Cardiac muscle cell (in vitro differentiated cells and primary cell): ENCODE results near the gene MYO19. TPM values are rescaled to one million over a fixed set of nuclear protein-coding genes. Genes with fewer than 3 reads are reported as not detected.

Source experiments
- DNase-seq, 2 donors: peaks; one replicate each; pipeline versions ENCODE4 v3.0.0 to v3.0.0-alpha.2; 2010 to 2017; ENCODE audit warnings: low read depth in 1 of 2, low spot score in 1 of 2
- H3K27ac ChIP-seq: fragments of 200-600 bp; sonication (generic); 2 replicates; pipeline ENCODE4 v1.5.1; 2016
- H3K27me3 ChIP-seq: fragments of 200-600 bp; sonication (generic); 2 replicates; pipeline ENCODE4 v1.6.0; 2016; ENCODE audit warnings: control low read depth
- H3K36me3 ChIP-seq: fragments of 200-600 bp; sonication (generic); 2 replicates; pipeline ENCODE4 v1.5.1; 2016; ENCODE audit warnings: control low read depth
- H3K4me1 ChIP-seq: fragments of 200-600 bp; sonication (generic); 2 replicates; pipeline ENCODE4 v1.8.1; 2017; ENCODE audit warnings: low read depth, mild to moderate bottlenecking, mixed run types
- H3K4me3 ChIP-seq: fragments of 200-600 bp; sonication (generic); 2 replicates; pipeline ENCODE4 v1.5.1; 2016; ENCODE audit warnings: mild to moderate bottlenecking
- H3K9me3 ChIP-seq: fragments of 200-600 bp; sonication (generic); 2 replicates; pipeline ENCODE4 v1.5.1; 2017; ENCODE audit warnings: low read depth, mild to moderate bottlenecking, control low read depth
- polyA plus RNA-seq: library from polyadenylated mRNA; unstranded; fragments of >200 nt; fragmentation: Nextera tagmentation; extraction: Ambion mirVana; gene quantifications from 2 replicates; pipeline ENCODE4 v1.2.1, GENCODE V29; 2016
- total RNA-seq: library from RNA; depleted of rRNA; stranded (reverse); fragments of >200 nt; gene quantifications from 2 replicates; pipeline ENCODE4 v1.2.3, GENCODE V29; 2016
- TF ChIP-seq, protein P1 (sequence below): IDR thresholded peaks from 2 replicates; pipeline ENCODE4 v1.5.1; 2012; ENCODE audit warnings: low read depth, mild to moderate bottlenecking, low read length

The MYO19 gene
- total and polyA plus RNA-seq, 2 experiments from 2014 or later: 21.0 to 50.8 TPM

DNA sequence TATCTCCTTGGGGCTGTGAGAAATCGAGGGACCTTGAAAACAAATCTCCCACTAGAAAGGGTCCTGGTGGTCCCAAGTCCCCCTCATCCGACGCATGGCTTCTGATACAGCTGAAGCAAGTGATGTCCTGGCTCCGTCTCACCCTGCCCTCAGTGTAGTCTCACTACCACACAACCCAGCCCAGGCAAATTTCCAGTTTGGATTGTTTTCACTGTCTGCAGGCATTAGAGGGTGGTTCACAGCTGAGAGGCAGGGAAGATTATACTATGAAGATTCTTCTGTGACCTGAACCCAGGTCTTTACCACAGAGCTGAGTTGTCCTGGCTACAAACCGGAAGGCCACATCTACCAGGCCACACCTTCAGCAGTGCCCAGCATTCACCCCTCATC, 30.5 kb downstream of the MYO19 start:
- Histone ChIP-seq H3K27ac (no peak overlapping the region), H3K4me1 (peaks cover 23% of the 10 kb centered on the region), H3K4me3 (no peak overlapping the region), H3K36me3 (no peaks in the 10 kb centered on the region), H3K9me3 (no peaks in the 10 kb centered on the region), H3K27me3 (no peaks in the 10 kb centered on the region)
- DNase-seq: no peak
- TF ChIP-seq, protein P1, sequence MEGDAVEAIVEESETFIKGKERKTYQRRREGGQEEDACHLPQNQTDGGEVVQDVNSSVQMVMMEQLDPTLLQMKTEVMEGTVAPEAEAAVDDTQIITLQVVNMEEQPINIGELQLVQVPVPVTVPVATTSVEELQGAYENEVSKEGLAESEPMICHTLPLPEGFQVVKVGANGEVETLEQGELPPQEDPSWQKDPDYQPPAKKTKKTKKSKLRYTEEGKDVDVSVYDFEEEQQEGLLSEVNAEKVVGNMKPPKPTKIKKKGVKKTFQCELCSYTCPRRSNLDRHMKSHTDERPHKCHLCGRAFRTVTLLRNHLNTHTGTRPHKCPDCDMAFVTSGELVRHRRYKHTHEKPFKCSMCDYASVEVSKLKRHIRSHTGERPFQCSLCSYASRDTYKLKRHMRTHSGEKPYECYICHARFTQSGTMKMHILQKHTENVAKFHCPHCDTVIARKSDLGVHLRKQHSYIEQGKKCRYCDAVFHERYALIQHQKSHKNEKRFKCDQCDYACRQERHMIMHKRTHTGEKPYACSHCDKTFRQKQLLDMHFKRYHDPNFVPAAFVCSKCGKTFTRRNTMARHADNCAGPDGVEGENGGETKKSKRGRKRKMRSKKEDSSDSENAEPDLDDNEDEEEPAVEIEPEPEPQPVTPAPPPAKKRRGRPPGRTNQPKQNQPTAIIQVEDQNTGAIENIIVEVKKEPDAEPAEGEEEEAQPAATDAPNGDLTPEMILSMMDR: no peak

DNA sequence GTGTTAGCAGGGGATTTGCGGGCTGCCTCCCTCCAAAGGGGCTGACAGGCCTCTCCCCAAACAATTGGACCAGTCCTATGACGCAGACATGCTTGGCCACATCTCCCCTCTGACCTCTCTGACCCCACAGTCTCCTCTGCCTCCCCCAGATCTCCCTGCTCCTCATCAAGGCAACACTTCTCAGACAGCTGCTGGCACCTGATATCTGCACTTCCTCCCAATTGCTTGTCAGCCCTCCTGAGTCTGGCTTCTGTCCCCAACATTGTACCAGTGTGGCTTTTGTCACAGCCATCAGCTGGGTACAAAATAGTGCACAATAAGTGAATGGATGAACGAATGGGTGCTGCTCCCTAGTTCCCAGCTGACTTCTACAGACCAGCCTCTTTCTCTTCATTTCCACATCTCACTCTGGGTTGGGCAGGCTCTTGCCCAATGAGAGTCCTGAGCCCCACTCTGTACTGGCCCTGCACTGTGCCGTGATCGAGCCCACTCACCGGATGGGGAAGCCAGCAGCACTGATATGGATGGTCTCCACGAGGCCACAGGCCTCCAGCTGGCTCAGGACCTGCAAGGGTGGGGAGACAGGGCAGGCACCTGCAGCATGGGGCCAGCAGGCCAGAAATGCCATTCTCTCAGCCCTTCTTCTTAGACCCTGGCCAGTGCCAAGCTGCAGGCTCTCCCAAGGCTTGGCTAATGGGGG, 31.1 kb downstream of the MYO19 start:
- H3K27me3 ChIP-seq: no peaks in the 10 kb centered on the region
- H3K9me3 ChIP-seq: no peaks in the 10 kb centered on the region
- peak in 1 of 2 donors; percentile 52 for DNase-seq
- H3K27ac ChIP-seq: peak overlapping the region; percentile 29
- no peak overlapping the region for H3K4me3 ChIP-seq
- peaks cover 28% of the 10 kb centered on the region for H3K4me1 ChIP-seq
- TF ChIP-seq, protein P1: no peak
- peaks cover 5% of the 10 kb centered on the region for H3K36me3 ChIP-seq

DNA sequence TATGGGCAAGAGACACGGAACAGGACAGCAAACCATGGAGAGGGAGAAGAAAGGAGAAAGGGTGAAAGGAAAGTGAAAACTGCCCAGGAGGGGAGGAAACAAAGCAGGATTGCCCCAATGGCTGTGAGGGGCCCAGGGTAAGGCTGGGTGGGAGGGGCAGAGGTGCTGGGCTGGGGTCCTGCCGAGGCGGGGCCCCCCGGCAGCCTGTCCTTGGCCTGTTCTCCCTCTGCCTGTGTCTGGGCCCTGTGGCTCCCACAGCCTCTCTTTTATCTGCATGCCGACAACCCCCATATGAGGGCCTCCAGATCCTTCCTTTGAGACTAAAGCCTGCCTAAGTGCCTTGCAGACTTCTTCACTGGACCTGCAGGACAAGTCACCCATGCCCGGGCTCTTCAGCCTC, 32.7 kb downstream of the MYO19 start:
- H3K4me3 ChIP-seq: no peak overlapping the region
- peaks cover 28% of the 10 kb centered on the region for H3K4me1 ChIP-seq
- no peak for DNase-seq
- H3K9me3 ChIP-seq: no peaks in the 10 kb centered on the region
- TF ChIP-seq, protein P1: no peak
- H3K36me3 ChIP-seq: peaks cover 14% of the 10 kb centered on the region
- no peaks in the 10 kb centered on the region for H3K27me3 ChIP-seq
- no peak overlapping the region for H3K27ac ChIP-seq

DNA sequence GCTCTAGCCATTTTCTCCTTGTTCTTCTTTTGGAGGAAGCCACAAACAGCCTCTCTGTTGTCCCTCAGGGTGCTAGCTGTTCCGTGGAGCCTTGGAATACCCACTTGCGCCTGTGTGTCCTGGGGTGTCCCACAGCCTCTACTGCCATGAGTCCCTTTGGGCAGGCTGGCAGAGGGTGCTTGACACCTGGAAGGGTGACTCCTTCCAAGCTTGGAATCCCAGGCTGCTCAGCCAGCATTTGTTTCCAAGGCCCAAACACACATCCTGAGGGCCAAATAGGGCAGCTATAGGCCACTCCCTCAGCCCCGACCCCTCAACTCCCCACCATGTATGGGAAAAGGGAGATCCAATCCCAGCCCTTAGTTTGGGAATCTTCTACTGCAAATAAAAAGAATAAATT, 33.3 kb downstream of the MYO19 start:
- Histone ChIP-seq H3K36me3 (peaks cover 17% of the 10 kb centered on the region), H3K4me1 (peaks cover 28% of the 10 kb centered on the region), H3K4me3 (no peak overlapping the region)

DNA sequence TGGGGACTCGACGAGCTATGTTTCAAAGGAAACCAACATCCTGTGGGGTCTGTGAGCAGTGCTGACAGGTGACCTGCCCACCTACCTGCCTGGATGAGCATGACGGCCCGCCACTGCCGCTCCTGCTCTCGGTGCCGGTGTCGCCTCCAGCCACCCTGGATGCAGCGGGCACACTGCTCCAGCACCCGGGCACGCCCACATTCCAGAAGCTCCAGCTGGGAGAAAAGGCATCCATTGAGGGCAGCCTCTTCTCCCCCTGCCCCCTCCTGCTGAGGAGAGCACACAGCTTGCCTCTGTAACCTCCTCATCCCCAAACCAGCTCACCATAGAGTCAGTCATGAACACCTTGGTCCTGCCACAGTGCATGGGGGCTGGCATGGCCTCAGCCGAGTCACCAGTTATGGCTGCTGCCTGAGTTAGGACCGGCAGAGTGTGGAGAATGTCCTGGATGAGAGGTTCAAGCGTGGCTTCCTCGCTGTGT, 33.9 kb downstream of the MYO19 start:
- TF ChIP-seq, protein P1: no peak
- DNase-seq: no peak
- Histone ChIP-seq H3K27me3 (no peaks in the 10 kb centered on the region), H3K4me1 (peaks cover 28% of the 10 kb centered on the region), H3K9me3 (no peaks in the 10 kb centered on the region), H3K36me3 (peaks cover 21% of the 10 kb centered on the region), H3K4me3 (no peak overlapping the region), H3K27ac (no peak overlapping the region)

More for the DNA sequence above, 33.3 kb downstream of the MYO19 start:
- DNase-seq: no peak
- Histone ChIP-seq H3K27me3 (no peaks in the 10 kb centered on the region), H3K27ac (no peak overlapping the region), H3K9me3 (no peaks in the 10 kb centered on the region)
- TF ChIP-seq, protein P1: no peak
